ENCODE results near the gene THSD4.

Gene THSD4

GRCh38 chr15:71496336-71496955, 381.2 kb downstream of the THSD4 start:
- Histone ChIP-seq H3K27me3 (replicated peaks; ENCODE audit: insufficient read depth, low read length) (no peaks in the 10 kb centered on the region), H3K36me3 (replicated peaks; ENCODE audit: insufficient read depth, low read length) (no peaks in the 10 kb centered on the region), H3K79me2 (ENCODE audit: low read length) (no peaks in the 10 kb centered on the region), H3K27ac (ENCODE audit: low read length) (no peak overlapping the region), H3F3A (ENCODE audit: insufficient read depth, low read length) (no peaks in the 10 kb centered on the region), H3K4me1 (ENCODE audit: low read length) (no peaks in the 10 kb centered on the region), H3K9me2 (replicated peaks; ENCODE audit: insufficient read depth, low read length) (no peaks in the 10 kb centered on the region), H3K9ac (ENCODE audit: low read length) (no peak overlapping the region), H3K4me2 (ENCODE audit: low read depth, low read length) (no peak overlapping the region), H2AFZ (ENCODE audit: low read length) (no peak overlapping the region), H3K9me3 (replicated peaks; ENCODE audit: insufficient read depth, low read length) (no peaks in the 10 kb centered on the region), H3K4me3 (ENCODE audit: low read length) (no peak overlapping the region), H4K20me1 (ENCODE audit: insufficient read depth, low read length) (no peaks in the 10 kb centered on the region)
- TF ChIP-seq EZH2phosphoT487 (IDR thresholded peaks at IDR 0.05; ENCODE audit: low read length) = no peak
- no peak for TF ChIP-seq EZH2 (optimal IDR thresholded peaks at IDR 0.05; ENCODE audit: low read depth, low read length)
- no peak for DNase-seq

- no peak for TF ChIP-seq EZH2phosphoT487 (IDR thresholded peaks at IDR 0.05; ENCODE audit: low read length)
- no peak for TF ChIP-seq EZH2 (optimal IDR thresholded peaks at IDR 0.05; ENCODE audit: low read depth, low read length)
- TF ChIP-seq CTCF (IDR thresholded peaks at IDR 0.05; ENCODE audit: low read length) = no peak
- H3K9ac ChIP-seq (ENCODE audit: low read length) = no peak overlapping the region
Observed at GRCh38 chr15:71501344-71502076, 386.2 kb downstream of the THSD4 start.

GRCh38 chr15:71502077-71502432, 386.8 kb downstream of the THSD4 start:
- H4K20me1 ChIP-seq (ENCODE audit: insufficient read depth, low read length) = no peaks in the 10 kb centered on the region
- no peak overlapping the region for H3K9ac ChIP-seq (ENCODE audit: low read length)
- H3K27ac ChIP-seq (ENCODE audit: low read length) = no peak overlapping the region
- H3K4me1 ChIP-seq (ENCODE audit: low read length) = no peaks in the 10 kb centered on the region
- no peak for DNase-seq
- no peaks in the 10 kb centered on the region for H3K27me3 ChIP-seq (replicated peaks; ENCODE audit: insufficient read depth, low read length)
- H3K4me2 ChIP-seq (ENCODE audit: low read depth, low read length) = no peak overlapping the region
- H3K9me3 ChIP-seq (replicated peaks; ENCODE audit: insufficient read depth, low read length) = no peaks in the 10 kb centered on the region
- no peaks in the 10 kb centered on the region for H3K36me3 ChIP-seq (replicated peaks; ENCODE audit: insufficient read depth, low read length)
- H3K79me2 ChIP-seq (ENCODE audit: low read length) = no peaks in the 10 kb centered on the region
- H2AFZ ChIP-seq (ENCODE audit: low read length) = no peak overlapping the region
- no peaks in the 10 kb centered on the region for H3K9me2 ChIP-seq (replicated peaks; ENCODE audit: insufficient read depth, low read length)
- TF ChIP-seq EZH2phosphoT487 (IDR thresholded peaks at IDR 0.05; ENCODE audit: low read length) = no peak
- TF ChIP-seq EZH2 (optimal IDR thresholded peaks at IDR 0.05; ENCODE audit: low read depth, low read length) = no peak
- no peak for TF ChIP-seq CTCF (IDR thresholded peaks at IDR 0.05; ENCODE audit: low read length)
- H3K4me3 ChIP-seq (ENCODE audit: low read length) = no peak overlapping the region
- no peaks in the 10 kb centered on the region for H3F3A ChIP-seq (ENCODE audit: insufficient read depth, low read length)

More at GRCh38 chr15:71501344-71502076, 386.2 kb downstream of the THSD4 start:
- DNase-seq = no peak
- H3K9me3 ChIP-seq (replicated peaks; ENCODE audit: insufficient read depth, low read length) = no peaks in the 10 kb centered on the region
- H3K4me1 ChIP-seq (ENCODE audit: low read length) = no peaks in the 10 kb centered on the region
- no peaks in the 10 kb centered on the region for H3K27me3 ChIP-seq (replicated peaks; ENCODE audit: insufficient read depth, low read length)
- no peak overlapping the region for H3K4me2 ChIP-seq (ENCODE audit: low read depth, low read length)
- no peaks in the 10 kb centered on the region for H3K79me2 ChIP-seq (ENCODE audit: low read length)
- H3K27ac ChIP-seq (ENCODE audit: low read length) = no peak overlapping the region
- H3K9me2 ChIP-seq (replicated peaks; ENCODE audit: insufficient read depth, low read length) = no peaks in the 10 kb centered on the region
- no peaks in the 10 kb centered on the region for H4K20me1 ChIP-seq (ENCODE audit: insufficient read depth, low read length)
- H3K36me3 ChIP-seq (replicated peaks; ENCODE audit: insufficient read depth, low read length) = no peaks in the 10 kb centered on the region
- H3F3A ChIP-seq (ENCODE audit: insufficient read depth, low read length) = no peaks in the 10 kb centered on the region
- H2AFZ ChIP-seq (ENCODE audit: low read length) = no peak overlapping the region
- H3K4me3 ChIP-seq (ENCODE audit: low read length) = no peak overlapping the region

GRCh38 chr15:71505962-71506361, 390.7 kb downstream of the THSD4 start:
- Histone ChIP-seq H4K20me1 (ENCODE audit: insufficient read depth, low read length) (no peaks in the 10 kb centered on the region), H3K9me2 (replicated peaks; ENCODE audit: insufficient read depth, low read length) (no peaks in the 10 kb centered on the region), H3K36me3 (replicated peaks; ENCODE audit: insufficient read depth, low read length) (no peaks in the 10 kb centered on the region), H3K4me2 (ENCODE audit: low read depth, low read length) (no peak overlapping the region), H3K27ac (ENCODE audit: low read length) (no peak overlapping the region), H3K9ac (ENCODE audit: low read length) (no peak overlapping the region), H3F3A (ENCODE audit: insufficient read depth, low read length) (no peaks in the 10 kb centered on the region), H3K4me3 (ENCODE audit: low read length) (no peak overlapping the region), H3K27me3 (replicated peaks; ENCODE audit: insufficient read depth, low read length) (no peaks in the 10 kb centered on the region), H3K79me2 (ENCODE audit: low read length) (no peaks in the 10 kb centered on the region), H3K9me3 (replicated peaks; ENCODE audit: insufficient read depth, low read length) (no peaks in the 10 kb centered on the region), H3K4me1 (ENCODE audit: low read length) (no peaks in the 10 kb centered on the region), H2AFZ (ENCODE audit: low read length) (no peak overlapping the region)
- TF ChIP-seq CTCF (IDR thresholded peaks at IDR 0.05; ENCODE audit: low read length) = no peak
- TF ChIP-seq EZH2phosphoT487 (IDR thresholded peaks at IDR 0.05; ENCODE audit: low read length) = no peak
- TF ChIP-seq EZH2 (optimal IDR thresholded peaks at IDR 0.05; ENCODE audit: low read depth, low read length) = no peak
- DNase-seq = no peak

Data from MM.1S (cell line).